Measurements from ENCODE around the gene CNTFR. TPM values are rescaled to one million over a fixed set of nuclear protein-coding genes. Genes with fewer than 3 reads are reported as not detected.
"Not testable (repeated sequence)": the region's sequence is repeated elsewhere in the genome, so short reads cannot be mapped to it uniquely, and the experiment has no call there.

Gene CNTFR
- 7.8 TPM for total RNA-seq
- long read RNA-seq, partial matches to known transcripts, result 1 of 9 reads
- long read RNA-seq, other reads (novel, unspliced or antisense), result 4 of 9 reads

GRCh38 chr9:34589636-34590380 lies at the start of gene CNTFR:
TSS of gene CNTFR (minus strand) at chr9:34589724. CDS start at chr9:34568981, 20,743 bp downstream.
- DNase-seq (peak; percentile 71), ATAC-seq (ENCODE audit: poor library complexity) (peak; percentile 11)
- intact Hi-C loops (cut with DNase I), result loop anchor here (2.0 to 10.0 kb wide), 2 partner anchors 41 to 185 kb away; no protein-coding TSS in a partner anchor

GRCh38 chr9:34639322-34639721 lies 49.8 kb upstream of the CNTFR start:
- ATAC-seq (ENCODE audit: poor library complexity); intact Hi-C loops (cut with DNase I); DNase-seq: not testable (repeated sequence)

GRCh38 chr9:34638138-34638445 lies 48.6 kb upstream of the CNTFR start:
- intact Hi-C loops (cut with DNase I), result no loop called here
- DNase-seq (no peak), ATAC-seq (ENCODE audit: poor library complexity) (no peak)

- peak; percentile 98 for ATAC-seq (ENCODE audit: poor library complexity)
- peak; percentile 95 for DNase-seq
- intact Hi-C loops (cut with DNase I), result no loop called here
These were observed 48.0 kb upstream of the CNTFR start, which contains the start of gene SIGMAR1 for GRCh38 chr9:34637356-34638137. TSS of gene SIGMAR1 (minus strand) at chr9:34637787. CDS start at chr9:34637697, 90 bp downstream.

- DNase-seq (no peak), ATAC-seq (ENCODE audit: poor library complexity) (no peak)
- intact Hi-C loops (cut with DNase I), result no loop called here
These were observed 47.3 kb upstream of the CNTFR start for GRCh38 chr9:34636791-34637355.

- ATAC-seq (ENCODE audit: poor library complexity) (no peak), DNase-seq (no peak)
- intact Hi-C loops (cut with DNase I), result no loop called here
These were observed 46.0 kb upstream of the CNTFR start for GRCh38 chr9:34635556-34635955.

- DNase-seq (no peak), ATAC-seq (ENCODE audit: poor library complexity) (no peak)
- intact Hi-C loops (cut with DNase I), result no loop called here
These were observed 45.2 kb upstream of the CNTFR start for GRCh38 chr9:34634551-34635248.

- DNase-seq, result peak; percentile 61
- peak; percentile 30 for ATAC-seq (ENCODE audit: poor library complexity)
- intact Hi-C loops (cut with DNase I), result no loop called here
These were observed 44.5 kb upstream of the CNTFR start for GRCh38 chr9:34633851-34634550.

GRCh38 chr9:34633166-34633565 lies 43.6 kb upstream of the CNTFR start:
- ATAC-seq (ENCODE audit: poor library complexity) (no peak), DNase-seq (no peak)
- intact Hi-C loops (cut with DNase I), result no loop called here

- DNase-seq, result no peak
- intact Hi-C loops (cut with DNase I), result no loop called here
- no peak for ATAC-seq (ENCODE audit: poor library complexity)
These were observed 41.1 kb upstream of the CNTFR start for GRCh38 chr9:34630402-34631154.

GRCh38 chr9:34629491-34629808 lies 39.9 kb upstream of the CNTFR start:
- intact Hi-C loops (cut with DNase I), result no loop called here
- DNase-seq (no peak), ATAC-seq (ENCODE audit: poor library complexity) (no peak)

- intact Hi-C loops (cut with DNase I), result no loop called here
- DNase-seq (no peak), ATAC-seq (ENCODE audit: poor library complexity) (peak; percentile 80)
These were observed 39.3 kb upstream of the CNTFR start, which contains the start of gene ARID3C for GRCh38 chr9:34628656-34629490. TSS of gene ARID3C (minus strand) at chr9:34629066. CDS start at chr9:34628014, 1,052 bp downstream.

GRCh38 chr9:34627716-34628655 lies 38.5 kb upstream of the CNTFR start:
- intact Hi-C loops (cut with DNase I), result no loop called here
- ATAC-seq (ENCODE audit: poor library complexity), result no peak
- DNase-seq, result no peak

GRCh38 chr9:34625186-34625486 lies 35.6 kb upstream of the CNTFR start:
- no peak for ATAC-seq (ENCODE audit: poor library complexity)
- intact Hi-C loops (cut with DNase I), result no loop called here

GRCh38 chr9:34624475-34625185 lies 35.1 kb upstream of the CNTFR start:
- DNase-seq, result no peak
- intact Hi-C loops (cut with DNase I), result no loop called here
- no peak for ATAC-seq (ENCODE audit: poor library complexity)

More at GRCh38 chr9:34625186-34625486, 35.6 kb upstream of the CNTFR start:
- no peak for DNase-seq

All from Right ventricle myocardium superior (tissue), 1 donor.